SKM-1 (cell line): Measurements from ENCODE around the gene AHRR.
A peak's percentile ranks its signal among the peaks of the same experiment; 100 is the strongest.
"Not testable (repeated sequence)": the region's sequence is repeated elsewhere in the genome, so short reads cannot be mapped to it uniquely, and the experiment has no call there.

Experiments
- DNase-seq: peaks from one replicate; lab custom pipeline; 2025; ENCODE audit not compliant: unreplicated experiment; lab: John Stamatoyannopoulos, UW

The AHRR gene

GRCh38 chr5:407051-407450, 85.5 kb downstream of the AHRR start:
- DNase-seq, result no peak

GRCh38 chr5:407801-408268, 86.3 kb downstream of the AHRR start:
- DNase-seq, result no peak

DNA sequence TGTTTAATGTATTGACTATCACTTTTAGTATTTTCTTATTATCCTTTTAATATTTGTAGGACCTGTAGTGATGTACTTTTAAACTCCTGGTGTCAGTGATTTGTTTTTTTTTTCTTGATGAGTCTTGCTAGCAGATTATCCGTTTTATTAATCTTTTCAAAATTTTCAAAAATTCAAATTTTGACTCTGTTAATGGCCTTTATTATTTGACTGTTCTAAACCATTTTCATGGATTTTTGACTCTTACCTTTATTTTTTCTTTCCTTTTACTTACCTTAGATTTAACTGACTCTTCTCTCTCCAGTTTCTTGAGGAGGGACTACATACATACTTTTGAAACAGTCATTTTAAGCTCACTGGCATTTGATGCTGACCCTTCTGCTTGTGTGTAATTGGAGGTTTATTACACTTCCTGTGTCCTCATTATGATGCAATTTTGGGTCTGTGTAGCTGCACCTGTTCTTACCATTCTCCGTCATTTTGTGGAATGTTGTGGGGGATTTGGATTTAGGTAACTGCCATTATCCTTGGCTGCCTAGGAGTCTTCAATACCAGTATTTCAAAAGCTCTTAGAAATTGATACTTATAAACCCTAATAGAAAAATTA, 89.5 kb downstream of the AHRR start:
- DNase-seq, result no peak

DNA sequence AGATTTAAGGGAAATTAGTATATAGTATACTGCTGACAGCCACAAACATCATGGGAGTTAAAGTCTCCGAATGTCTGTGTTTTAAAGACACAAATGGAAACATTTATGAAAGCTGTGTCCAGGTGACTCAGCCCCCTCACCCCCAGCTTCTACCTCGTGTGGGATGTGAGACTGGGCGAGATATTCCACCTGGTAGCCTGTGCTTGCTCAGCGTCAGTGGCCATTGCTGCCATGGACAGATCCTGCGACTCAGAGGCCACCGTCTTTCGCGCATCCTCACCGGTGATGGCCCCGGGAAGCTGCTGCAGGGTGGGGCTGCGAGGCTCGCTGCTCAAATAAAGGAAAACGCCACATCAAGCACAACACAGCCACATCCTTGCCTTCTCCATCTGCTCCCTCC, 90.2 kb downstream of the AHRR start:
- DNase-seq, result no peak

- DNase-seq, result not testable (repeated sequence)
These were observed 93.7 kb downstream of the AHRR start for GRCh38 chr5:414991-415927.

DNA sequence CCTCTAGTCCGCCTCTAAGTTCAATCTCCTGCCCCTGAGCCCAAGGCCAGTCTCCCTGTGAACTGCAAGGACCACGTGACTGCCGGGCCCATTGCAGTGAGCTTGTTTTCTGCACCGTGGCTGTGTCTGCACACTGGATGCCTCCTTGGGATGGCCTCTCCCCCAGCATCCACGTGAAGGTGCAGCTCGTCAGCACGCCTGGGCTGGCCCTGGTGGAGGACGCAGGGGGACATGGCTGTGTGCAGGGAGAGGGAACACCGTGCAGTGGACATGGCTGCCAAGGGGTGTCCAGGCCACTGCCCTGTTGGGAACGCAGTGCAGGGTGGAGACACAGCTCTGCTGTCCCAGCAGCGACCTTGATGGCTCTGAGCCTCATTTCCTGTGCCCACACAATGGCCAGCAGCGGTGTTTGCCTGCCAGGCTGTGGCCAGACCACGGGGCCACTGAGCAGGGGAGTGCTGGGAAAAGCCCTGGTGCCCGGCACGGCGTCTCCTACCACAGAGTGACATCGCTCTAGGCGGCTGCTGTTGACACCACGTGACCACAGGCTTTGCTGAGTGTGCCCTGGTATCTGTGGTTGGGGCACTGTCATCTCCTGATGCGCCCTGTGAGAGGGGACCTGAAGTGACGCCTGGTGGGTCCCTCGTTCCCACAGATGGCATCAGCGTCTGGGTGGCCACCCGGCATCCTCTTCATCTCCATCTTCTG, 94.6 kb downstream of the AHRR start:
- no peak for DNase-seq

DNA sequence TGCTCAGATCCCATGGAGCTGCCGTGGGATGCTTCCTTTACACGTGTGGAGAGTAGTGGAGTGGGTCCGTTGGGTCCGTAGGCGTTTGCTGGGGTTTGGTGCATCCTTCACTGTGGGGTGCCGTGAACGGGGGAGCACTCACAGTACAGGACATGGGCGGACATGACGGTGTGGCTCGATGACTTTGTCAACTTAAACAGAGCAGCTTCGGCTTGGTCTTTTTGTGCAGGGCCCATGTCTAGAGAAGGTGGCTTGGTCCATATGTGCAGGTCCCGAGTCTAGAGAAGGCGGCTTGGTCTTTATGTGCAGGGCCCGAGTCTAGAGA, 95.1 kb downstream of the AHRR start:
- no peak for DNase-seq

GRCh38 chr5:417301-418161, 96.0 kb downstream of the AHRR start:
- DNase-seq, result no peak

- peak; percentile 42 for DNase-seq
These were observed 96.9 kb downstream of the AHRR start for GRCh38 chr5:418162-419121.

DNA sequence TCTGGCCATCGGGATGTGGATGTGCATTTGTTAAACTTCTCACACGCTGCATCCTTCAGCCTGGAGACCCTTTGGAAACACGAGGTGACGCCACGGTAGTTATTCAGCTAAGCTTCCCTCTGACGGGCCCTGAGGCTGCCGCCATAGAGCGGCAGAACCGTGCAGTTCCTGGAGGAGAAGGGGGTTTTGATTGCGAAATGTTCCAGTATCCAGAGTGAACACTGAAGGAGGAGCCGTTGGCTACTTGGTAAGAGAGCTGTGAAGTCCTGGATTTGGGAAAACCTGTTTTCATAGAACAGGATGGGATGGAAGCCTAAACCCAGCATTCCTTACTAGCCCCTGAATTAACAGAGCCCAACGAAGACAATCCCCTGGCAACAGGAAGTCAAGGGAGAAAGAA, 98.5 kb downstream of the AHRR start:
- DNase-seq, result no peak

- no peak for DNase-seq
These were observed 99.2 kb downstream of the AHRR start for GRCh38 chr5:420632-421286.

DNA sequence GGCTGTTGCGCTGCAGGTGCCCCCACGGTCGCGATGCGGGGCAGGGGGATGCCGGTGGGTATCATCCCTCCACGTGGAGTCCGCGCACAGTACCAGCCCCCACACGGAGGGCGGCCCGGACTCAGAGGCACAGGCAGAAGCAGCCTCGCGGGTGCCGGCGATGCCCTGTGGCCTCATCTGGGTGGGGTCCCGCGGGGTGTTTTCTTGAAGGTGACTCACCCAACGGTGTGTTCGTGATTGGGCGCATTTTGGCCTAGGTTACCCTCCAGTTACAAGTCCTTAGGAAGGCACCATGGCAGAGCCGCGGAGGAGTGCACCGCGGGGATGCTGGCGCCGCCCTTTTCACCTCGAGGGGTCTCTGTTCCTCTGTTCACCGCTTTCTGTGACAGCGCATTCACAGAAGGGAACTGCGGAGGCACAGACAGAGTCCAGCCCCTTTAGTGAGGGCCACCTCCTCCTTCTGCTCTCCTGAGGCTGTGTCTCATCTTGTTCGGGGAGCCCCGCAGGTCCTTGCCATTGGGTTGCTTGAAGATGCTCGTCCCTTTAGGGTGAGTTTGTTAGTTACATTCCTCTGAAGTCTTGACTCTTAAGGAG, 99.9 kb downstream of the AHRR start:
- DNase-seq, result no peak

DNA sequence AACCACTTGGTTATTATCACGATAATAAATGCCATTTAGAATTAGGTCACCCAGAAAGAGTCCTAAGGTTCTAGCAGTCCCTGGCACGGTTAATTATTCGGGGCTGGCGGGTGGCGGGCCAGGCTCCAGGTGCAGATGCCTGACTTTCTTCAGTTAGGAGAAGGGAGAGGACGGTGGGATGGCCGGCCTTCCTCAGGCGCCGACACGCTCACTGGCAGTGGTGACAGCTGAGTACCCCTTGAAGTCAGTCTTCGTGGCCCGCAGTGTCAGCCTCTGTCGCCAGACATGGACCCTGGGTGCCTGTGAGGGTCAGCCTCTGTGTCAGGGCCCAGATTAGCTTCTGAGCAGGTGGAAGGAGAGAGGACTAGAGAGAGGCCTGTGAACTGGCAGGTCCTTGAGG, 100.4 kb downstream of the AHRR start:
- DNase-seq, result no peak

DNA sequence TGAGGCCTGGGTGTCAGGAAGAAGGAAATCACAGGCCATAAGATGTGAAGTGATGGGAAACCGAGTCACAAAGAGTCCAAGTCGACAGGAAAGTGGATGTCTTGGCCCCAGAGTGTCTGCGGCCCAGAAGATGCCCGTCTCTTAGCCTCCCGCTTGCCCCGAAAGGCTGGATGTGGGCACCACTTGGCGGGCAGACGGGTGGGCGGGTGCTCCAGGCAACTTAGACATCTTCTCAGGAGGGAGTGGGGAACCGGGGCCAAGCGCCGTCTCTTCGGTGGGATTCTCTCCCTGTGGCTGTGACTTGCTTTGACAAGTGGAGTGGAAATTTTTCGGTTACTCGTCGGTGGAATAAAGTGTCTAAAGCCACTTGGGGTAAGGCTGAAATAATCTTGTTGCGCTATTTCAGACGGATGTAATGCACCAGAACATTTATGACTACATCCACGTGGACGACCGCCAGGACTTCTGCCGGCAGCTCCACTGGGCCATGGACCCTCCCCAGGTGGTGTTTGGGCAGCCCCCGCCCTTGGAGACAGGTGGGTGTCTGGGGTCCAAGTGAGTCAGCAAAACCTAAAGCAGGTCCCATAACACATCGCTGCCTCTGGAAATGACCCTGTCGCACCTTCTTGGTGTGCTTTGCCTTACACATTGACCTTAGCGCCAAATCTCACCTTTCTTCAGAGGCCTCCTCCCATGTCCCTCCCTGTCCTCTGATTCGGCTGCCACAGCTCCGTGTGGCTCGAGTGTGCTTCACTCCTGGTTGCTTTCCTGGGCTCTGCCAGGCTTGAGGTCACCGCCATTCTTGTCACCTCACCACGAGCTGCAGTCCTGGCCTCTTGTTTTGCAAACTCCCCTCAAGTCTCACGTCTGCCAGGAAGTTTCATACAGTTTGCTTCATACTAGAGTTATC, 101.1 kb downstream of the AHRR start:
- no peak for DNase-seq

GRCh38 chr5:423233-423565, 101.7 kb downstream of the AHRR start:
- no peak for DNase-seq

DNA sequence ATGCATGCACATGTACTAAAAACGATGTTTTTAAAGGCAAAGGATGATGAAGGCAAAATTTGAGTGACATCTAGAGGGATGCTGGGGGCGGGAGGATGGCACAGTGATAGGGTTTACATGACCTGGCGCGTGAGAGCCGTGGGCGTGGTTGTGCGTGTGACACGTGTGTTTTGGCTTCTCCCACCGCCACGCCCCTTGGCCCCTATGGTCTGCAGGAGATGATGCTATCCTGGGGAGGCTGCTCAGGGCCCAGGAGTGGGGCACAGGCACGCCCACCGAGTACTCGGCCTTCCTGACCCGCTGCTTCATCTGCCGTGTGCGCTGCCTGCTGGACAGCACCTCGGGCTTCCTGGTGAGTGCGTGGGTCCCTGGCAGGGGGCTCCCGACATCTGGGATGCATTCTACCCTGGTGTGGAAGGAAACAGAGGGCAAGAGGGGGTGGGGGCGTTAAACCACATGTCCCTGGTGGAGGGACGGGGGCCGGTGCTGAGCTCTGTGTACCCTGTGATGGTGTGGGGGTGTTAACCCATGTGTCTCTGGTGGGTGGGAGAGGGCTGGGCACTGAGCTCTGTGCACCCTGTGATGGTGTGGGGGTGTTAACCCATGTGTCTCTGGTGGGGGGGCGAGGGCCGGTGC, 102.2 kb downstream of the AHRR start:
- DNase-seq, result no peak

DNA sequence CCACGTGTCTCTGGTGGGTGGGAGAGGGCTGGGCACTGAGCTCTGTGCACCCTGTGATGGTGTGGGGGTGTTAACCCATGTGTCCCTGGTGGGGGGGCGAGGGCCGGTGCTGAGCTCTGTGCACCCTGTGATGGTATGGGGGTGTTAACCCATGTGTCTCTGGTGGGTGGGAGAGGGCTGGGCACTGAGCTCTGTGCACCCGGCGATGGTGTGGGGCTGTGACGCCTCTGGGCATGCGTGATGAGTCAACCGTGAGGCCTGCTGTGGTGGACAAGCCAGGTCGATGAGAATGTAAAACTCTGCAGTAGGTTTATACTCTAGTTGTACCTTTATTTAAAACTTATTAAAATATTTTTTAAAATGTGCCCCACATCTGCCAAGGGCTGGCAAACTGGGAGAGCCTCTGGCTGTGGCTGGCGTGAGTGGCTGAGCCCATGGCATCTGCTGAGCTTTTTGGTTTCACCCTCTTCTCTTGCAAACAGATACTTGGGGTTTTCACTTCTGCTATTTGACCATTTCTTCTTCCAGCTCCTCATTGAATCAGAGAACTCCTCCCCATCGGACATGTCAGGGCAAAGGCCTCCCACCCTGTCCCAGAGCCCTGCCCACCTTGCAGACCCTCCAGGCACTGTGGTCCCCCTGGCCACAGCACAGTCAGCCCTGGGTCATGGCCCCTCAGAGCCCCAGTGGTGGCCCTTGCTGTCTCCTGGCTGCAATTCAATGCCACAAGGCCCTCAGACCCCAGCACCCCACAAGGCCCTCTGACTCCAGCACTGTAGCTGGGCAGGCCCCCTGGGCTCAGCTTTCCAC, 103.0 kb downstream of the AHRR start:
- DNase-seq, result peak; percentile 10
